Hepatocyte (in vitro differentiated cells): ENCODE data around the gene PTCD1. TPM values are rescaled to one million over a fixed set of nuclear protein-coding genes. Genes with fewer than 3 reads are reported as not detected.
A peak's percentile ranks its signal among the peaks of the same experiment; 100 is the strongest.

Experiments used
- DNase-seq: peaks from one replicate; pipeline ENCODE4 v3.0.0-alpha.2; 2016; ENCODE audit warnings: low spot score
- H2AFZ ChIP-seq: fragments of 200-600 bp; sonication (generic); 2 replicates; pipeline ENCODE4 v1.6.0; 2016; ENCODE audit warnings: antibody characterized with exemption, mild to moderate bottlenecking
- H3K27ac ChIP-seq: fragments of 200-600 bp; sonication (generic); 2 replicates; pipeline ENCODE4 v1.5.1; 2016; ENCODE audit warnings: mild to moderate bottlenecking
- H3K27me3 ChIP-seq: fragments of 200-600 bp; sonication (generic); 2 replicates; pipeline ENCODE4 v1.6.1; 2016
- H3K36me3 ChIP-seq: fragments of 200-600 bp; sonication (generic); replicated peaks from 2 replicates; pipeline ENCODE4 v1.5.1; 2016; ENCODE audit warnings: low read depth; ENCODE audit not compliant: insufficient read depth
- H3K4me1 ChIP-seq: fragments of 200-600 bp; sonication (generic); 2 replicates; pipeline ENCODE4 v1.5.1; 2016; ENCODE audit warnings: mild to moderate bottlenecking, moderate library complexity; ENCODE audit not compliant: insufficient read depth
- H3K4me2 ChIP-seq: fragments of 200-600 bp; sonication (generic); 2 replicates; pipeline ENCODE4 v1.6.0; 2016
- H3K4me3 ChIP-seq: fragments of 200-600 bp; sonication (generic); 2 replicates; pipeline ENCODE4 v1.5.1; 2016; ENCODE audit warnings: mild to moderate bottlenecking
- H3K79me2 ChIP-seq: fragments of 200-600 bp; sonication (generic); 2 replicates; pipeline ENCODE4 v1.6.0; 2017; ENCODE audit warnings: mild to moderate bottlenecking
- H3K9me2 ChIP-seq: fragments of 200-600 bp; sonication (generic); replicated peaks from 2 replicates; pipeline ENCODE4 v1.6.0; 2017; ENCODE audit warnings: mild to moderate bottlenecking; ENCODE audit not compliant: insufficient read depth
- H3K9me3 ChIP-seq: fragments of 200-600 bp; sonication (generic); 2 replicates; pipeline ENCODE4 v1.5.1; 2016; ENCODE audit warnings: low read depth, mild to moderate bottlenecking
- H4K20me1 ChIP-seq: fragments of 200-600 bp; sonication (generic); 2 replicates; pipeline ENCODE4 v1.6.0; 2016; ENCODE audit warnings: mild to moderate bottlenecking; ENCODE audit not compliant: insufficient read depth, poor library complexity, severe bottlenecking
- EZH2 ChIP-seq: fragments of 200-600 bp; sonication (generic); IDR thresholded peaks from 2 replicates; pipeline ENCODE4 v1.6.1; 2016; ENCODE audit warnings: antibody characterized with exemption, mild to moderate bottlenecking, borderline replicate concordance
- EZH2phosphoT487 ChIP-seq: fragments of 200-600 bp; sonication (generic); IDR thresholded peaks from one replicate; pipeline ENCODE4 v1.6.1; 2018; ENCODE audit warnings: antibody characterized with exemption, mild to moderate bottlenecking, low read depth, moderate library complexity; ENCODE audit not compliant: unreplicated experiment, severe bottlenecking
- WGBS: methylation state at CpG from one replicate; pipeline ENCODE4 v1.1.6; 2016; ENCODE audit warnings: low lambda C conversion rate; ENCODE audit errors: missing lambda C conversion rate; 5-methylcytosine and 5-hydroxymethylcytosine counted together
- polyA plus RNA-seq: library from polyadenylated mRNA; unstranded; fragments of >200 nt; fragmentation: Nextera tagmentation; extraction: Ambion mirVana; gene quantifications from 2 replicates; pipeline ENCODE4 v1.2.1, GENCODE V29; 2016
- total RNA-seq: library from RNA; depleted of rRNA; stranded (reverse); fragments of >200 nt; gene quantifications from 2 replicates; pipeline ENCODE4 v1.2.3, GENCODE V29; 2014
- TF ChIP-seq, protein P1 (sequence below): fragments of 200-600 bp; sonication (generic); IDR thresholded peaks from 2 replicates; pipeline ENCODE4 v1.5.1; 2016; ENCODE audit warnings: antibody characterized with exemption, mild to moderate bottlenecking; ENCODE audit not compliant: poor library complexity

Gene PTCD1
- total and polyA plus RNA-seq, 2 experiments from 2014 or later = 10.8 to 11.3 TPM

DNA sequence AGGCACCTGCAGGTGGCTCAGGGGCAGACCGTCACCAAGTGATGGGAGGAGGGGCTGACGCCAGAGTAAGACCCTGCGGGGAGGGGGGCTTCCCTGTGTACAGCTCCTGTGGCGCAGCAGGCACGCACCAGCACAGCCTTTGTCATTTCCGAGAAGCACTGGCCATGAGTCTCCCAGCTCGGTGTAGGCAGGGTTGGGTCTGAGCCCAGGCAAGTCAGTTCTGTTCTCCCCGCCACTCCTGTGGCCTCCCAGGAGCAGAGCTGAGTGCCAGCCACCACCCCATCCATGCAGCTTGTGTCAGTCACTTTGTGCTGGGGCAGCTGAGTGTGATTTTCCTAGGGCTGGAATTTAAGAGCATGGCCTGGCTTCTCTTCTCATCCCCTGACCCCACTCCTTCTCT lies 13.3 kb upstream of the PTCD1 start:
- Histone ChIP-seq H3K79me2 (peaks cover 6% of the 10 kb centered on the region), H3K27me3 (no peaks in the 10 kb centered on the region), H3K4me1 (no peaks in the 10 kb centered on the region), H2AFZ (no peak overlapping the region), H3K36me3 (no peaks in the 10 kb centered on the region), H3K4me3 (no peak overlapping the region), H3K4me2 (no peak overlapping the region), H3K27ac (no peak overlapping the region), H3K9me2 (no peaks in the 10 kb centered on the region), H4K20me1 (no peaks in the 10 kb centered on the region), H3K9me3 (no peaks in the 10 kb centered on the region)
- WGBS = 89% methylated on average over 8 of the region's 8 CpGs
- TF ChIP-seq, protein P1, sequence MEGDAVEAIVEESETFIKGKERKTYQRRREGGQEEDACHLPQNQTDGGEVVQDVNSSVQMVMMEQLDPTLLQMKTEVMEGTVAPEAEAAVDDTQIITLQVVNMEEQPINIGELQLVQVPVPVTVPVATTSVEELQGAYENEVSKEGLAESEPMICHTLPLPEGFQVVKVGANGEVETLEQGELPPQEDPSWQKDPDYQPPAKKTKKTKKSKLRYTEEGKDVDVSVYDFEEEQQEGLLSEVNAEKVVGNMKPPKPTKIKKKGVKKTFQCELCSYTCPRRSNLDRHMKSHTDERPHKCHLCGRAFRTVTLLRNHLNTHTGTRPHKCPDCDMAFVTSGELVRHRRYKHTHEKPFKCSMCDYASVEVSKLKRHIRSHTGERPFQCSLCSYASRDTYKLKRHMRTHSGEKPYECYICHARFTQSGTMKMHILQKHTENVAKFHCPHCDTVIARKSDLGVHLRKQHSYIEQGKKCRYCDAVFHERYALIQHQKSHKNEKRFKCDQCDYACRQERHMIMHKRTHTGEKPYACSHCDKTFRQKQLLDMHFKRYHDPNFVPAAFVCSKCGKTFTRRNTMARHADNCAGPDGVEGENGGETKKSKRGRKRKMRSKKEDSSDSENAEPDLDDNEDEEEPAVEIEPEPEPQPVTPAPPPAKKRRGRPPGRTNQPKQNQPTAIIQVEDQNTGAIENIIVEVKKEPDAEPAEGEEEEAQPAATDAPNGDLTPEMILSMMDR = no peak
- no peak for TF ChIP-seq EZH2phosphoT487
- TF ChIP-seq EZH2 = no peak
- no peak for DNase-seq

DNA sequence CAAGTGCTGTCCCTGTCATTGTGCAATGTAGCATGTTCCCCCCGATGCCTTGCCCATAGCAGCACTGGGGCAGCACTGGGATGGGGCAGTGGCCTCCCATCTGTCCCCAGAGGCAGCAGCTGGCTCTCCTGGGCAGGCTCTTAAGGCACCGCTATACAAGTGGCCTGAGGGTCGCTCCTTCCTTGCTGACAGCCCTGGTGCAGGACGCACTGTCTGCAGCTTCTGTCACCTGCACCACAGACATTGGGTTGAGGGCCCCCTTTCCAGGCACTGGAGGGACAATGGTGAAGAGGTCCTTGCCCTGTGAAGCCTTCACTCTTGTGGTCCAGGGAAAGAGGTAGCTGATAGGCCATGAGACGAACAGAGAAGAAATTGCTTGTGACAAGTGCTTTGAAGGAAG lies 10.7 kb upstream of the PTCD1 start:
- no peak overlapping the region for H3K4me2 ChIP-seq
- H3K4me3 ChIP-seq = no peak overlapping the region
- no peak for DNase-seq
- no peaks in the 10 kb centered on the region for H3K4me1 ChIP-seq
- no peaks in the 10 kb centered on the region for H3K9me3 ChIP-seq
- no peak overlapping the region for H3K27ac ChIP-seq
- WGBS = 95% methylated on average over 5 of the region's 5 CpGs
- H3K9me2 ChIP-seq = no peaks in the 10 kb centered on the region
- H3K79me2 ChIP-seq = peaks cover 9% of the 10 kb centered on the region
- no peaks in the 10 kb centered on the region for H3K27me3 ChIP-seq
- no peaks in the 10 kb centered on the region for H3K36me3 ChIP-seq
- no peaks in the 10 kb centered on the region for H4K20me1 ChIP-seq
- TF ChIP-seq EZH2phosphoT487 (no peak), EZH2 (no peak)
- TF ChIP-seq, protein P1 = no peak
- no peak overlapping the region for H2AFZ ChIP-seq

- Histone ChIP-seq H3K4me3 (no peak overlapping the region), H3K4me1 (no peaks in the 10 kb centered on the region), H3K36me3 (no peaks in the 10 kb centered on the region), H2AFZ (no peak overlapping the region), H3K4me2 (no peak overlapping the region), H3K27me3 (no peaks in the 10 kb centered on the region), H3K9me3 (no peaks in the 10 kb centered on the region), H4K20me1 (no peaks in the 10 kb centered on the region), H3K9me2 (no peaks in the 10 kb centered on the region), H3K27ac (no peak overlapping the region), H3K79me2 (peaks cover 10% of the 10 kb centered on the region)
- TF ChIP-seq EZH2phosphoT487 = no peak
- TF ChIP-seq EZH2 = no peak
- TF ChIP-seq, protein P1 = no peak
- DNase-seq = no peak
- WGBS = 97% methylated on average over 10 of the region's 10 CpGs
Measured at GRCh38 chr7:99448855-99449254, 10.3 kb upstream of the PTCD1 start.

DNA sequence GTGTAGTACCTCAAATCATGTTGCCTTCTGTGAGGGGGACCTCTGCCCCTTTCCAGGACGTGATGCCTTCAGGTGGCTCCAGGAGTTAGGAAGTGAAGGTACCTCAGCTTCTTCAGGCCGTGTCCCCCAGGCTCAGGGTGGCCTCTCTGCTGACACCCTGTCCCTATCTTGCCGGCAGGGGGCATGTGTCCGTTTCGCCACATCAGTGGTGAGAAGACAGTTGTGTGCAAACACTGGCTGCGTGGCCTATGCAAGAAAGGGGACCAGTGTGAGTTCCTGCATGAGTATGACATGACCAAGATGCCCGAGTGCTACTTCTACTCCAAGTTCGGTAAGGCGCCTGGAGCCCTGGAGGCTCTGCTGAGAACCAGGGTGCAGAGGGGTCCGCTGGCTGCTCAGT lies 9.3 kb upstream of the PTCD1 start:
- Histone ChIP-seq H3K9me3 (no peaks in the 10 kb centered on the region), H2AFZ (no peak overlapping the region), H3K27ac (no peak overlapping the region), H3K4me2 (no peak overlapping the region), H3K36me3 (no peaks in the 10 kb centered on the region), H3K4me3 (no peak overlapping the region), H3K4me1 (no peaks in the 10 kb centered on the region), H3K79me2 (peaks cover 11% of the 10 kb centered on the region), H3K9me2 (no peaks in the 10 kb centered on the region), H3K27me3 (no peaks in the 10 kb centered on the region), H4K20me1 (no peaks in the 10 kb centered on the region)
- DNase-seq = no peak
- WGBS = 96% methylated on average over 10 of the region's 10 CpGs
- TF ChIP-seq EZH2phosphoT487 (no peak), EZH2 (no peak)
- TF ChIP-seq, protein P1 = peak; percentile 3
